Measurements from ENCODE around the gene RHCE. TPM values are rescaled to one million over a fixed set of nuclear protein-coding genes. Genes with fewer than 3 reads are reported as not detected.

RHCE gene
- total RNA-seq, 1 experiment from 2014 or later, result not detected

- ATAC-seq (no peak), DNase-seq (ENCODE audit: low read depth, low spot score) (no peak)
- no peaks in the 10 kb centered on the region for H3K27me3 ChIP-seq (ENCODE audit: control insufficient read depth, insufficient read depth, low read length)
- intact Hi-C loops (cut with micrococcal nuclease; ENCODE audit: unreplicated experiment) (no loop called here), in situ Hi-C loops (cut with HindIII; ENCODE audit: low pct_unique_long_range_greater_than_20kb, low sequenced_read_pairs) (no loop called here)
- H3K27ac ChIP-seq (ENCODE audit: low read length), result no peak overlapping the region
- TF ChIP-seq POLR2AphosphoS5 (IDR thresholded peaks at IDR 0.05; ENCODE audit: low read depth, low read length) (no peak), CTCF (IDR thresholded peaks at IDR 0.05) (no peak), SIN3A (IDR thresholded peaks at IDR 0.05; ENCODE audit: borderline replicate concordance, insufficient read depth, low read depth, low read length) (no peak), TCF7L2 (IDR thresholded peaks at IDR 0.05; ENCODE audit: low read depth, low read length) (no peak)
- TF ChIP-seq, protein P1, sequence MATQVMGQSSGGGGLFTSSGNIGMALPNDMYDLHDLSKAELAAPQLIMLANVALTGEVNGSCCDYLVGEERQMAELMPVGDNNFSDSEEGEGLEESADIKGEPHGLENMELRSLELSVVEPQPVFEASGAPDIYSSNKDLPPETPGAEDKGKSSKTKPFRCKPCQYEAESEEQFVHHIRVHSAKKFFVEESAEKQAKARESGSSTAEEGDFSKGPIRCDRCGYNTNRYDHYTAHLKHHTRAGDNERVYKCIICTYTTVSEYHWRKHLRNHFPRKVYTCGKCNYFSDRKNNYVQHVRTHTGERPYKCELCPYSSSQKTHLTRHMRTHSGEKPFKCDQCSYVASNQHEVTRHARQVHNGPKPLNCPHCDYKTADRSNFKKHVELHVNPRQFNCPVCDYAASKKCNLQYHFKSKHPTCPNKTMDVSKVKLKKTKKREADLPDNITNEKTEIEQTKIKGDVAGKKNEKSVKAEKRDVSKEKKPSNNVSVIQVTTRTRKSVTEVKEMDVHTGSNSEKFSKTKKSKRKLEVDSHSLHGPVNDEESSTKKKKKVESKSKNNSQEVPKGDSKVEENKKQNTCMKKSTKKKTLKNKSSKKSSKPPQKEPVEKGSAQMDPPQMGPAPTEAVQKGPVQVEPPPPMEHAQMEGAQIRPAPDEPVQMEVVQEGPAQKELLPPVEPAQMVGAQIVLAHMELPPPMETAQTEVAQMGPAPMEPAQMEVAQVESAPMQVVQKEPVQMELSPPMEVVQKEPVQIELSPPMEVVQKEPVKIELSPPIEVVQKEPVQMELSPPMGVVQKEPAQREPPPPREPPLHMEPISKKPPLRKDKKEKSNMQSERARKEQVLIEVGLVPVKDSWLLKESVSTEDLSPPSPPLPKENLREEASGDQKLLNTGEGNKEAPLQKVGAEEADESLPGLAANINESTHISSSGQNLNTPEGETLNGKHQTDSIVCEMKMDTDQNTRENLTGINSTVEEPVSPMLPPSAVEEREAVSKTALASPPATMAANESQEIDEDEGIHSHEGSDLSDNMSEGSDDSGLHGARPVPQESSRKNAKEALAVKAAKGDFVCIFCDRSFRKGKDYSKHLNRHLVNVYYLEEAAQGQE (IDR thresholded peaks at IDR 0.05; ENCODE audit: insufficient read depth in 1 of 2, low read depth in 2 of 2, low read length in 1 of 2), result no peak
- CTCF ChIA-PET, result no interaction called here
- no TSS peak for BruUV-seq (replicated peaks)
- H3K4me3 ChIP-seq (ENCODE audit: low read depth in 2 of 2, low read length in 2 of 2), result no peak overlapping the region
- no peaks in the 10 kb centered on the region for H3K9me3 ChIP-seq (ENCODE audit: control insufficient read depth, insufficient read depth, low read depth, low read length)
- no peaks in the 10 kb centered on the region for H3K4me1 ChIP-seq (ENCODE audit: control insufficient read depth, insufficient read depth, low read length)
- POLR2A ChIA-PET, result no interaction called here
- no peaks in the 10 kb centered on the region for H3K36me3 ChIP-seq (ENCODE audit: control insufficient read depth, insufficient read depth, low read length)
Observed at GRCh38 chr1:25451908-25452307, 31.3 kb upstream of the RHCE start.

- BruUV-seq (replicated peaks), result no TSS peak
- DNase-seq (ENCODE audit: low read depth, low spot score) (no peak), ATAC-seq (no peak)
- no peak overlapping the region for H3K4me3 ChIP-seq (ENCODE audit: low read depth in 2 of 2, low read length in 2 of 2)
- no peaks in the 10 kb centered on the region for H3K27me3 ChIP-seq (ENCODE audit: control insufficient read depth, insufficient read depth, low read length)
- intact Hi-C loops (cut with micrococcal nuclease; ENCODE audit: unreplicated experiment) (no loop called here), in situ Hi-C loops (cut with HindIII; ENCODE audit: low pct_unique_long_range_greater_than_20kb, low sequenced_read_pairs) (no loop called here)
- no peaks in the 10 kb centered on the region for H3K4me1 ChIP-seq (ENCODE audit: control insufficient read depth, insufficient read depth, low read length)
- H3K36me3 ChIP-seq (ENCODE audit: control insufficient read depth, insufficient read depth, low read length), result no peaks in the 10 kb centered on the region
- TF ChIP-seq POLR2AphosphoS5 (IDR thresholded peaks at IDR 0.05; ENCODE audit: low read depth, low read length) (no peak), CTCF (IDR thresholded peaks at IDR 0.05) (no peak), TCF7L2 (IDR thresholded peaks at IDR 0.05; ENCODE audit: low read depth, low read length) (no peak), SIN3A (IDR thresholded peaks at IDR 0.05; ENCODE audit: borderline replicate concordance, insufficient read depth, low read depth, low read length) (no peak)
- TF ChIP-seq, protein P1 (IDR thresholded peaks at IDR 0.05; ENCODE audit: insufficient read depth in 1 of 2, low read depth in 2 of 2, low read length in 1 of 2), result no peak
- POLR2A ChIA-PET, result no interaction called here
- H3K9me3 ChIP-seq (ENCODE audit: control insufficient read depth, insufficient read depth, low read depth, low read length), result no peaks in the 10 kb centered on the region
- CTCF ChIA-PET, result no interaction called here
- H3K27ac ChIP-seq (ENCODE audit: low read length), result no peak overlapping the region
Observed at GRCh38 chr1:25450891-25451290, 30.3 kb upstream of the RHCE start.

Data from Panc1 (cell line).